GM19455 (cell line): ENCODE measurements around the gene DHDDS.

Source experiments
- ATAC-seq: cut with Tn5 transposase; IDR thresholded peaks from one replicate; pipeline ENCODE4 v1.9.1; 2021; ENCODE audit not compliant: unreplicated experiment

DHDDS gene

DNA sequence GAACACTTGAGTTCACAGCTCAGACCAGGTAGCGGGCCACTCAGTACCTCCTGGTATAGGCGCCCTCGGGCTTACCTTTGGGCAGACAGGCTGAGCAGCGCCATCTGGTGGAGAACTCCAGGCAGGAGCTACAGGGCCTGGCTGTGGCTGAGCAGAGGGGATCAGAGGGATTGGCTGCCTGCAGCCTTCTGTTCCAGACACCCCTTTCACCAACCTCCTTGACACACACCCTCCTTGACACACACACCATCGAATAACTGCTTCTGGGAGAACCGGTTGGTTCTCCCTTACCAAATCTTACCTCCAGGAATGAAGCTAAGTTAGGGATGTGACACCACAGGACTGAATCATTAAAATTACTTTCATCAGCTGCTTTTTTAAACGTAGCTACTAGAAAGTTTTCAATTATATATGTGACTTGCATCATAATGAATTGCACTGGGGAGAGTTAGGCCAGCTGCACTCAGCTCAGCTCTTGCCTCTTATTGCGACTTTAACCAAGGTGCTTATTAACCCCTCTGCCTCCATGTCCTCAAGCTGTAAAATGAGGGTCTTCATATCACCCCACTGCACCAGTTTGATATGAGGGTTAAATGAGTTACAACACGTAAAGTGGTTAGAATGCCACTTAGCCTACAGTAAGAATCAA is 14.9 kb upstream of the DHDDS start:
- ATAC-seq: no peak

DNA sequence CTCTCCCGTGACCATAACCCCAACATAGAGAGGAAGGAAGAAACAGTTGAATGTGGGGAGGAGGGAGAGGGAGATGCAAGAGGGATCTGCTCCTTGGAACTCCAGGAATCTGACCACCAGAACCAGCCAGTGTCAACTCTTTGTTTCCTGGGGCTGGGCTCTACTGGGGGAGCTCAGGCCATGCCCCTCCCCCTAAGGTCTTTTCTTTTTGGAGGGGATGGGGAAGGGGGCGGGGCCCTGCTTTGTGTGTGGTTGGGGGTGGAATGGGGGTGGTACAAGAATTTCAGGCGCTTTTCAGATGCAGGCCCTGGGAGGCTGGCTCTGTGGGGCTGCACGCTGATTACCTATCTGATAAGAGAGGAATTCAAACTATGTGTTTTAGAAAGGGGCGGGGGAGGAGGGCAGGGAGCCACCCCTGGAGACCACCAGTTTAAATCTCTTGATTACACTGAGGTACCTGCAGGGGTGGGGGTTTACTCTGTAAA is 13.2 kb upstream of the DHDDS start:
- ATAC-seq: no peak

DNA sequence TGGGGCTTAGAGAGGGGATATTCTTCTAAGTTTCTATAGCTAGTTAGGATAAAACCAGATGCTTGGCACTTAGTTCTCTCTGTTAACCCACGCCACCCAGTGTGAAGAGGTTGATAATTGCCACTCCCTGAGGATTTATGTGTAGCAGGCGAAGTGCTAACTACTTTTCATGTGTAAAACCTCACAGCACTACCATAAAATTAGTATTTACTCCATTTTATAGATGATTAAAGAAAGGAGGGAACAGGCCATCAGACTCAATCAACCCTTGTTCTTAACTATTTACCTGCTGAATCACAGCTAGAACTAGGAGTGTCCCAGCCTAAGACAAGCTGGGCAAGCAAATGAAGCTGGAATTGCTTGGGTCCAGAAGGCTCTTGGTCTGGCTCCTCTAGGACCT is 12.6 kb upstream of the DHDDS start:
- no peak for ATAC-seq

DNA sequence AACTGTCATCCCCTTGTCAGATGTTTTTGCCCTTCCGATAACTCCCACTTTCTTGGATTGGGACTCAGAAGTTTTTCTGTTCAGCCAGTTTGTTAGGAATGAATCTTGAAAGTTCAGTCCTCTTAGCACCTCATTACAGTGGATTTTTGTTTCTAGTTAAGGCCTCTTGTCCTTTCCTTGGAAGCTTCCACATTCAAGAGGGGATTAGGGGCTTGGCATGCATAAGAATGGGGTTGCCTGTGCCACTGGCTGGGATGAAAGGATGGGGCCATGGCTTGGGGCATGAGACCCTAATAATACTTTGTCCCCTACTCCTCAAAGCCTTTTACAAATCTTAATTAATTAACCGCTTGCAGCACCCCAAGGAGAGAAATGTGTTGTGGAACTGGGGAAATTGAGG is 2.4 kb upstream of the DHDDS start:
- ATAC-seq: no peak

DNA sequence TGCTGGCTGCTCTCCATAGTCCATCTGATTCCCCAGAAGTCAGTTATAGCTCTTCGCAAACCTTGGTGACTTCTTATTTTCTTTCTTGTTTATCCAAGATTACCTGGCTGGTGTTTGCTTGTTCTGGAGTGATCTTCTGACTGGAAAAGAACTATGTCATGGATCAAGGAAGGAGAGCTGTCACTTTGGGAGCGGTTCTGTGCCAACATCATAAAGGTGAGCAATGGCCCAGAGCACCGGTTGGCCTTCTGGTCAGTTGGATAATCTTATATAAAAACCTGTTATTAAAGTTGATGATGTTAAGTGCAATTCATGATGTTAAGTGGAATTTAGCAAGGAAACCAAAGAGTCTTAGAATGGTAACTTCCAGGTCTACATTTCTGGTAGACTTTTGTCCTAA is 672 bp downstream of the DHDDS start:
- no peak for ATAC-seq

DNA sequence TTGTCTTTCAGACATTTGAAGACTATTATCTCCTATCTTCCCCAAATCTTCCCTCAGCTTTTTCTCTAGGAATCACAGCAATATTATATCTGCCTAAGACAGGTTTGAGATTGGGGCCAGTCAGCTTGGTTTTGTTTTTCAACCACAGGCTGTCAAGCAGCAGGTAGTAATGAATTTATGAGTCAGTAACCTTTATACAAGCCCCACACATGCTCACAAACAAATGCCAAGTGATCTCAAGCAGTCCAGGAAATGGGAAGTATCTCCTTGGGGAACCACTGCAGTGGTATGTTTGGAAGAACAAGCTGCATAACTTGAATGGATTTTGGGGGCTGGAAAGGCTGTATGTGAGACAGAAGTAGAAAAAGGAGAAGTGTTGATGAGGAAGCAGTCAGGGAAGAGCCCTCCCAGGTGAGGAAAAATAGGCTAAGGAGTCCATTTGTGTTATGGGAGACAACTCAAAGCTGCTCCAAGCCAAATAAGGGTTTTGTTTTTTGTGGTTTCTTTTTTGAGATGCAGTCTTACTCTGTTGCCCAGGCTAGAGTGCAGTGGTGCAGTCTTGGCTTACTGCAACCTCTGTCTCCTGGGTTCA is 2.1 kb downstream of the DHDDS start:
- ATAC-seq: no peak

DNA sequence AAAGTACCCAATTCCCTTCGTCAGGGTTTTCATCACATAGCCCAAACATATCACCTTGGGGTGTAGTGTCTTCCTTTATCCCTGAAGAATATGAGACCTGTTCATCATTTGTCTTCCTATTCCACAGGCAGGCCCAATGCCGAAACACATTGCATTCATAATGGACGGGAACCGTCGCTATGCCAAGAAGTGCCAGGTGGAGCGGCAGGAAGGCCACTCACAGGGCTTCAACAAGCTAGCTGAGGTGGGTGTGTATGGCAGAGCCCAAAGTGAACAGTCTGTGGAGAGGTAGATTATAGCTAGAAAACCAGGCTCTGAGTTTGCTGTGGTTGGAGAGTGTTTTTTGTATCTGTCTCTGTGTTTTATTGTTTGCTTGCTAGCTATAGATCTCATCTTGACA is 5.9 kb downstream of the DHDDS start:
- no peak for ATAC-seq

DNA sequence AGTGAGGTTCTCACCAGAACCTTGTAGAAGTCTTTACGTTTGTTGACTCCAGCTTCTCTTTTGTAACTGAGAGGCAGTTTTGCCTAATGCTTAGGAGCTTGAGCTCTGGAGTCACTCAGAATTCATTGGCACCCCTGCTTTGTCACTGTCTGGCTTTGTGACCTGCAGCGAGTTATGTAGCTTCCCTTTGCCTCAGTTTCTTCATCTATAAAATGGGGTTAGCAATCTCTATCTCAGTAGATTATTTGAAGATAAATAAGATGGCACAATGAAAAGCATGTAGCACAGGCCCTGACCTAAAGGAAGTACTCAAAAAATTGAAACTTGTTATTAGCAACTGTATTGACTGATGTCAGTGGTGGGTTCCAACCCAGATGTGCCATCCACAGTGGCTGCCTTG is 8.1 kb downstream of the DHDDS start:
- ATAC-seq: no peak

DNA sequence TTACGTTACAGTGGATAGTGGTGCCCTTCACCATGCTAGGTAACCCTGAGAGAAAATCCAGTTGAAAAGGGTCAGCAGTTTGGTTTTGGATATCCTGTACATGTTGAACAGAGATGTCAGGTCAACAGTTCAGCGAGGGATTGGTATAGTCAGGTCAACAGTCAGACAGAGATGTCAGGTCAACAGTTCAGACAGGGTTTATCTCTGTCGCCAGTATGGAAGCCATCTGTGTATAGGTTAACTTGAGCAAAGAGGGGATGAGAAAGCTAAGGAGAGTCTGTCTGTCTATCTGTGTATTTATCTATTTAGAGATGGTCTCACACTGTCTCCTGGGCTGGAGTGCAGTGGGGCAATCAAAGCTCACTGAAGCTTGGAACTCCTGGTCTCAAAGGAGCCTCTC is 17.7 kb downstream of the DHDDS start:
- no peak for ATAC-seq

DNA sequence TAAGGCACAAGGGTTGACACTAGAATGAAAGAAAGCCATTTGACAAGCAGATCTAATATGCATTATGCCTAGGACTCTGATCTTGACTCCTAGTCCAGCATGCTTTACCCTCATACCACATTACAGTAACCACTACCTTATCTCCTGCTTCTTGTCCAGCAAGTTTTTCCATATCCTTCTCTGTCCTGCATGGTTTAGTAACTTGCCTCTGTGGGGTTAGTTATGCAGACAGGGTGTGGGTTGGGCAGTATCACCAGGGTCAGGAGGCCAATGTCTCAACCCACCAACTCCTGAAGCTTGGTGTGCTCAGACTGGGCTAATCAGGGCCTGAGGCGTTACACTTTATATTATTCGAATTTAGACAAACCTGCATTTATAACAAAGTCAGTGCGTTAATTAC is 18.8 kb downstream of the DHDDS start:
- ATAC-seq: no peak

DNA sequence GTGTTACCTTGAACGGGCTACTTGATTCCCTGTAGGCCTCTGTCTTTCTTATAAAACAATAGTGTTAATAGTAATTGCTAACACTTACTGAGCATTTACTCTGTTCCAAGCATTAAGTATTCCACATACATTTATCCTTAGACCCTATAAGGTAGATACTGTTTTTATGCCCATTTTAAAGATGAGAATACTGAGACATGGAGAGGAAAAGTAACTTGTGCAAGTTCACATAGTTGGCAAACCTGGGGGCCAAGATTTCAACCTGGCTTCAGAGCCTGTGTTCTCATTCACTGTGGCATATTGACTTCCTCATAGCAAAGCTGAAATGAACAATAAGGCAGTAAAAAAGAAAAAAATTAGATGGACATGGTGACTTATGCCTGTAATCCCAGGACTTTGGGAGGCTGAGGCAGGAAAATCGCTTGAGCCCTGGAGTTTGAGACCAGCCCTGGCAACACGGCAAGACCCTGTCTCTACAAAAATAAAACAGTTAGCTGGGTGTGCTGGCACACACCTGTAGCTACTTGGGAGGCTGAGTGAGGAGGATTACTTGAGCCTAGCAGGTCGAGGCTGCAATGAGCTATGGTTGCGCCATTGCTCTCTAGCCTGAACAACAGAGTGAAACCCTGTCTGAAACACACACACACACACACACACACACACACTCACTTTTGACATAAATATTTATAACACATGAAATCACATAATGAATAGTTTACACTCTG is 20.5 kb downstream of the DHDDS start:
- no peak for ATAC-seq

DNA sequence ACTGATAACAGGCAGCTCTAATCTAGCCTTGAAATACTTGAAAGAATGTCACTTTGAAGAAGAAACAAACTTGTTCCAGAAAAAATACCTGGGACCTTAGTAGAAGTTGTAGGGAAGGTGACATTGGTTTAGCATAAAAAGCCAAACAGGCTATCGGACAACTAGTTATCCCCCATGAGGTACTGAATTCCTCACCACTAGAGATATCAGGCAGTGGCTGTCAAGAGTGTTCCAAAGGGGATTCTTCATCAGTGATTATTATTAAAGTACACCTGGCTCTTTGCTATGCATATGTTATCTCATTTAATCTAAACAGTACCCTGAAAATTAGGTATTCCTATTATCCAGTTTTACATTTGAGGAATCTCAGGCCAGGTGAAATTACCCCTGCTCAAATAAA is 27.0 kb downstream of the DHDDS start:
- no peak for ATAC-seq

DNA sequence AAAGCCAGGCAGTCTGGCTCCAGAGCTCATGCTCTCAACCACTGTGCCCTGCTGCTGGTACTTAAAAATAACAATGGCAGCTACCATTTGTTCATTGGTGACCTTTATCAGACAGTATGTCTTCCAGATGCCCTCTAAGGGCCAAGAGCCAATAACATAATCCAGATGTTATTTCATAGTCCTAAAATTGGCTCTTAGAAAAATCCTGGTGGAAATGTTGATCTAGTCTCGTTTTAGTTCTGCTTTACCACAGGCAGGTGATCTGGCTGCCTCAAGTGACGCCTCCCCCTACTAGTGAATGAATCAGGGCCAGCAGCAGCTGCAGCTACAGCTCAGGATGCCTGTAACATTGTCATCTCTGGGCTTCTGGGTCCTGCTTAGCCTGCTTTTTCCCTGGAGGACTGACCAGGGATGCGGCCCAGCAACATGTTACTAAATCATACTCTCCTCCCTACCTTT is 27.5 kb downstream of the DHDDS start:
- no peak for ATAC-seq

DNA sequence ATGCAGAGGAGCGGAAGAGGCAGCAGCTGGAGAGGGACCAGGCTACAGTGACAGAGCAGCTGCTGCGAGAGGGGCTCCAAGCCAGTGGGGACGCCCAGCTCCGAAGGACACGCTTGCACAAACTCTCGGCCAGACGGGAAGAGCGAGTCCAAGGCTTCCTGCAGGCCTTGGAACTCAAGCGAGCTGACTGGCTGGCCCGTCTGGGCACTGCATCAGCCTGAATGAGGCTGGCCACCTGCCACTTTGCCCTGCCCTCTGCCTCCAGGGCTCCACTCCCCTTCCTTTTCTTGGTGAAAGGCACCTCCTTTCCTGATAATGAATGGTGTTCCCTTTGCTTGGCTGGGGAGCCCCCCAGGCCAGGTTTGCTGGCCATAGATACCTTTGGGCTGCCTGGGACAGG is 36.8 kb downstream of the DHDDS start:
- no peak for ATAC-seq

DNA sequence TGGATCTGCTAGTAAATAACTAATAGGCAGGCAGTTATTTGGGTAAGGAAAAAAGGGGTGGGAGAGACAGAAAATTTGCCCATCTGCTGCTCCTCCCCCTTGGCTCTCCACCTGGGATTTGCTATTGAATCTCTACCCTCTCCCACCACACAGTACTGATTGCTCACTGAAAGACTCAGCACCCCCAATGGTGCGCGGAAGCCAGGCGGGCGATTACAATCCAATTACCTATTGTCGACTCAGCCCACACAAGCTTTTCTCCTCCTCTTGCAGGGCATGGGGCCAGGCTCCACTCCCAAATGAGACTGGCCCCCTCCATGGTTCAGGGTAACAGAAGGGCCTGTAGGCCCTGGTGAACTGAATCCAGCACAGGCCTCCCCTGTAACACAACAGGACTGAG is 37.4 kb downstream of the DHDDS start:
- no peak for ATAC-seq

DNA sequence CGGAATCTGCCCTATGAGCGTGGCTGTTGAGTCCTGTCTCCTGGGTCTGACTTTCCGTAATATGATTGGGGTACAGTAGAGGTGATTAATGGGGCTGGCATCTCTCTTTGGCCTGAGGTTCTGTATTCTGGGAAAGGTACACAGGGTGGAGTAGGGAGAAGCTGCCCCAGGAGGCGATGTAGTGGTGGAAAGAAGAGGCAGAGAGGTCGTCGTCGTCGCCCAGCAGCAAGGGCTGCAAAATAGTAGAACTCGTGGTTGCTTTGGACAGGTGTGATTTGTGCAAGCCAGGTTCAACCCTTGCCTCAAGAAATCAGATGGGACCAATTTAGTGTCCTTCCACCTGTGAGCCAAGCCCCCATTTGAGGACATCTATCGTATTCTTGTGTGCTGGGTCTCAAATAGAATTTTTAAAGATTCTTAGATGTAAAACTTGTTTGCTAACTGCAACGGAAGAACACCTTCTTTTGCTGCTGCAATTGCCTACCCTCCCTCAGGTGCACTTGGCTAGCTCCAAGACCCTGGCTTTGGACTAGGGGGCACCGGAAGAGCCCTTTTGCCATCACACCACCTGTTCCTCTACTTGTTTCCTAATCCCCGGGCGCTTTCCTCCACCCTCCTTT is 38.9 kb downstream of the DHDDS start:
- no peak for ATAC-seq

DNA sequence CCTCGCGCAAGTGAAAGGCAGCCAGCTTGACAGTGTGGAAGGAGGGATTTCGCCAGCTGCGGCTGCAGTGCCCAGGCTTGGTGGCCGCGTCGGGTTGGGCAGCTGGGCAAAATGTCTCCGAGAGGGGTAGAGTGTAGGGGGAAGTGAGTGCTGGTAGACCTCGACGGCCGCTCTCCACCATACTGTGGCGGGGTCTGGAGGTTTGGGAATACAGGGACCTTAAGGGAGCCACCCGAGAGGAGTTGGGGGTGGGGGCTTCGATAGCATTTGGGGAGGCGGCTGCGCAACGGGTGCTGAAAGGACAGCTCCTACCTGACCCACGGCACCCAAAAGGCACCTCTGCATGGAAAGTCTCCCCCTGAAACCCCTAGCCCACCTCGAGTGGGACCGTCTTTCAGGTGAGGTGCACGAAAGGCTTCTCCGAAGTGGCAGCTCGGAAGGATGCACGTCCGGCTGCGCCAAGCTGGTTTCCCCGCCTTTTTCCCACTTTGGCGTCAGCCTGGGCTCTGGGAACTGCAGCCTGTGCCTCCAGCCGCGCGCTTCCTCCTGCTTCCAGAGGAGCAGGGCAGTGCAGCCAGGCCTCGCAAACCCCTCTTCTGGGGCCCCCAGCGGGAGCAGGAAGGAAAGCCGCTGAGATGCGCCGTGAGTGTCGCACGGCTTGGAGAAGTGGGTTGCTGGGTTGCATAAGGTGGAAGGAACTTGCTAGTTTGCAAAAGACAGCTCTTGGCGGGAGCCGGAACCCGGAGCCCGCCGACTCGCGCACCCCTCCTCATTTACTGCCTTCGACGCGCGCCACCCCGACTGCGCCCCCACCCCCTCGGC is 39.6 kb downstream of the DHDDS start:
- ATAC-seq: peak; percentile 13

DNA sequence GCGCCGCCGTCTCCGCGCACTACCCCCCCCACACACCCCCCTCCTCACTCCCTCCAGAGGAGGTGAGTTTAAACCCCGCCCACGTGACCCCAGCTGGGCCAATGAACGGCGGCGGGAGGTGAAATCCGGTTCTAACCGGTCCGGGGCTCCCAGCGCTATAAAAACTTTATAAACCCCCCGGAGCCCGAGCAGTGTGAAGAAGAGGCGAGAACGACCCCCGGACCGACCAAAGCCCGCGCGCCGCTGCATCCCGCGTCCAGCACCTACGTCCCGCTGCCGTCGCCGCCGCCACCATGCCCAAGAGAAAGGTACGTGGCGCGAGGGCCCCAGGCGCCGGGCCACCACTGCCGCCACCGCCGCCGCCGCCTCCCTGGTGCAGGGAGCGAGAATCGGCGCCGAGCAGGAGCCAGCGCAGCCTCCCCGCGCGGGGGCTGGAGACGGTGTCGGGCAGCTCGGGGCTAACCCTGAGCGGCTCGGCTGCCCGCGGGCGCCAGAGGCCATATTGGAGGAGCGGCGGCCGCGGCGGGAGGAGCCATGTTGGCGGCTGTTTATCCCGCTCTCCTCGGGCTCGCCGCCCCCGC is 40.3 kb downstream of the DHDDS start, which contains the start of gene HMGN2:
HMGN2 (plus strand) TSS at position 121 of the 581 bp plus-strand sequence; CDS start at position 294, 173 bp downstream.
- peak; percentile 43 for ATAC-seq

DNA sequence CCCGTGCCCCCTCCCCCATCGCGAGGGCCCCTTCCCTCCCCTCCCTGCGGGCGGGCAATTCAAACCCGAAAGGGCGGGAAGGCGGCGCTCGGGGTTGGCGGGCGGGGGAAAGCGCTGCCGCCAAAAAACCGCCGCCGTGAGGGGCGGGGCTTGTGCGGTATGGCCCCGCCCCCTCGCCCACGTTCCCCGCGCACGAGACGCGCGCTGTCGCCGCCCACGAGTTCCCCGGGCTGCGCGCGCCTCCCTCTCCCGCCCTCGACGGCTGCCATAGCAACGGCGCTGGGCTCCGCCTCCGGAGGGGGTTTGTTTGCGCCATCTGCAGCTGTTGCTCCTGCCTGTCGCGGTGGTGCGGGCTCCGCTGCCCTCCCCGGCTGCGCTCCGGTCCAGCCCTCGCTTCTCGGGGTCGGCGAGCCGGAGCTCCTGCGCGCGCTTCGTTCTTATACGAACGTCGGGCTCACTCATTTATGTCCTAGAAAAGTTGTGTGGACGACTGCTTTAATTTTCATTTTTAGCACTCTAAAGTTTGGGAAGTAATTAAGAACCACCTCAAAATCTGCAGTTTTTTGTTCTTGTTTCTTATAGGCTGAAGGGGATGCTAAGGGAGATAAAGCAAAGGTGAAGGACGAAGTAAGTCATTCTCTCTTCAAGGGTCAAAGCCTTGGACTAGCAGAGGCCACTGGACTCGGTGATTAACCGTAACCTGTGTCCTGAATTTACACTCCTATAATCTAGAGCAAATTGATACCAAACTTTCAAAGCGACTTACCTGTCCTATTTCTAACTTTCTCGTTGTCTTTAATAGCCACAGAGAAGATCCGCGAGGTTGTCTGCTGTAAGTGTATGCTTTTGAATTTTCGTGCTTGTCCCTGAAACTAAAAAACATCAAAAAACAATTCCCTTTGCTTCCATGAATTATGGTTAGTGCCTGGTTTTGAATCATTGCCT is 41.1 kb downstream of the DHDDS start:
- ATAC-seq: peak; percentile 74
